HG02885 (cell line): ENCODE measurements around the gene TMBIM1.
A peak's percentile ranks its signal among the peaks of the same experiment; 100 is the strongest.

Experiments used
- ATAC-seq: cut with Tn5 transposase; IDR thresholded peaks from one replicate; pipeline ENCODE4 v1.9.1; 2021; ENCODE audit warnings: mild to moderate bottlenecking; ENCODE audit not compliant: unreplicated experiment, poor library complexity

TMBIM1 gene

DNA sequence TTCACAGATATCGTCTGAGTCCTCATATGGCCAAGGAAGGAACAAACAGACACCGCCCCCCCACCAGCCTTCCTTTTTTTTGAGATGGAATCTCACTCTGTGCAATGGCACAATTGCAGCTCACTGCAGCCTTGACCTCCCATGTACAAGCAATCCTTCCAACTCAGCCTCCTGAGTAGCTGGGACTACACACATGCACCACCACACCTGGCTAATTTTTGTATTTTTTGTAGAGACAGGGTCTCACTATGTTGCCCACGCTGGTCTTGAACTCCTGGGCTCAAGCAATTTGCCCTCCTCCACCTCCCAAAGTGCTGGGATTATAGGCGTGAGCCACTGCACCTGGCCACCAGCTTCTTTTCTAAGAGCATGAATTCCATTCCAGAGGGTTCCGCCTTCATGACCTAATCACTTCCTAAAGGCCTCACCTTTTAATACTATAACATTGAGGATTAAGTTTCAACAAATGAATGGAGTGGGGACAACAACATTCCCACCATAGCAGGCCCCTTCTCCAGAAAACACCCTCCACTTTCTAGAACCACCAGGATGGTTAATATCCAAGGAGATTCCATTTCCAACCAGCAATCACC, 2.2 kb upstream of the TMBIM1 start:
- ATAC-seq = no peak

- no peak for ATAC-seq
Observed at GRCh38 chr2:218293715-218294429, 1.6 kb upstream of the TMBIM1 start.

DNA sequence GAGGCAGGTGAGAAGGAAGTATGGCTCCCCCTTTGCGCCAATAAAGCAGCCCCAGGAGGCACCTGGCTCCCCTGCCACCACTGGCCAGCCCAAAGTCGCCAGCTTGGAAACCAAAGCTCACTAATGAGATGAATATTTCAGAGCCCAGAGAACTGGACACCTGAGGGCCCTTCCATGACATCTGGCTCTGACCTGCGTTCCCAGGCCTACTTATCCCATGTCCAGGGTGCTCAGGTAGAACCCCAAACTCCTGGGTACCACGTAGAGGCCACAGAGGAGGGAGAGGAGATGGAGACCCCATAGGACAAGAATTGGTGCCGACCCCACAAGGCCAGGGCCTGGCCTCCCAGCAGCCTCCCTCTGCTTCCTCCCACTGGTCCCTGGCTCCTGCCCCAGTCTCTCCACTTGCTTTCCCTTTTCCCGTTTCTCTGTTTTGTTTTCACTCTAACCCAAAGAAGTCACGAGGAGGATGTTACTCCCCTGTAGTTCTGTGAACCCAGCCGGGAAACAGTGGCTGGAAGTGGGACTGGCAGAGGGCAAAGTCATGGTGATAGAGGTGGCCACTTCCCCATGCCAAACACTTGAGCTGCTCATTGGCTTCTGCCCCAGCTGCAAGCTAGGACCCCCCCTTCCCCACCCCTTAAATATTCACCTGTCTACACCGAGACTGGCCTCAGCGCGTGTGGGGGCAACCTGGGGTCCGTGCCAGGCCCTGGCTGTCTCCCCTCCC, 820 bp downstream of the TMBIM1 start:
- no peak for ATAC-seq

GRCh38 chr2:218290316-218291261, 1.7 kb downstream of the TMBIM1 start:
- peak; percentile 53 for ATAC-seq

DNA sequence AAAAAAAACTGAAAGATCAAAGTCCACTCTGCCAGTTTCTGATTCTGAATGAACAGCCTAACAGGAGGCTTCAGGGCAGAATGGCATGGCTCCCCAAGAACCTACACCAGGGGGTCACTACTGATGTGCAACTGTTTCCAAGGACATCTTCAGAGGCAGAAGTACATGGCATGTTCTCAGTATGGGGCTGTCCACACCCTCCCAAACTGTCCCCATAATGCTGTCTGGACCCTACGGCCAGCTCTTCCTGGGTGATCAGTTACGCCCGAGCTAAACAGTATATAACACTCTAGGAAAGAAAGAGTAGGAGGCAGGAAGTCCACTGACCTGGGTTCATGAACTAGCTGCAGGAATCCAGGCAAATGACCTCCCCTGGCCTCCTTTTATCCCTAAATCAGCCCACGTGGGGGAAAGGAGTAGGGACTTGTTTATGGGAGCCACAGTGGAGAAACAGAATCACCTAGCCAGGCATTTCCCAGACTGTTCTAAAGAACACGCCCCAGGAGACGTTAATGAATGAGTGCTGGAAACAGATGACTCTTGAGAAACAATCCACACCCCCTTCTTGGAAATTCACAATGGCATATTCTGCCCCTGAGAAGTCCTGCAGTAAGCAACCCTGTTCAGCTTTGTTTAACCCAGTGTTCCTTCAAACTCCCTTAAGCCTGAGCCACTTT, 2.5 kb downstream of the TMBIM1 start:
- ATAC-seq = no peak

DNA sequence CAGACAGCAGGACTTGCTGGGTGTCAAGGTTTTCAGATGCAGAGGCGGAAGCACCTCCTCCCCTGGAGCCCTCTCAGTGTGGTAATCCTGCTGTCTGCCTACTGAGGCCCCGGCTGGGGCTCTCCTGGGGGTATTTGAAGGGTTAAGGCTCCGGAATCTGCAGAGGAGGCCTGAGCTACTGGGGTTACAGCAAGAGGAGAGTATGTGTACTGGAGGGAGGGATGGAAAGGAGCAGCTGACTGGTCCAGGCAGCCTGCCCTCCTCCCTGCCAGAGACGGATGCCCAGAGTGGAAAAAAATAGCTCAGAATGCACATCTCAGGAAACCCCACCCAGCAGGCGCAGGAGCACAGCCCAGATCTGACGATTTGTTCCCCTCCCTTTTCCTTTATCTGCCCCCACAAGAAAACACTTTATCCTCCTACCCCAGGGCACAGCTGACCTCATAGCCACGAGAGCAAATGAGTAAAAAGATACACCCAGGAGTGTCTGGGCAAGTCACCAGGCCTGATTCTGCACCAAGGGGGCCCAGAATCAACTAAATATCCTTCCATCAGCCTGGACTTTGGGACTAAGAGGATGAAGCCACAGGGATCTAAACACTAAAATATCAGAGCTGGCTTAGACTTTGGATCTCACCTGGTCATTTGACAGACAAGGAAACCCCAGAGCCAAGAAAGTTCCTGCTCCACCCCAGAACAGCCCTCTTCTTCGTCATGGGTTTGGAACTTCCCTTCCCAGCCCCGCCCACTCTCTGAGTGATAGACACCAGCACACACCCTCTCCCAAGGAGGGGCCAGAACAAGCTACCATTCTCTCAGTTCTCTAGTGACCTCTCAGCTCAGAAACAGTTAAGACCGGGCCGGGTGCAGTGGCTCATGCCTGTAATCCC, 5.5 kb downstream of the TMBIM1 start:
- ATAC-seq = peak; percentile 63

- no peak for ATAC-seq
Observed at GRCh38 chr2:218285604-218286003, 6.7 kb downstream of the TMBIM1 start.

GRCh38 chr2:218284106-218284811, 8.0 kb downstream of the TMBIM1 start:
- ATAC-seq = peak; percentile 77

DNA sequence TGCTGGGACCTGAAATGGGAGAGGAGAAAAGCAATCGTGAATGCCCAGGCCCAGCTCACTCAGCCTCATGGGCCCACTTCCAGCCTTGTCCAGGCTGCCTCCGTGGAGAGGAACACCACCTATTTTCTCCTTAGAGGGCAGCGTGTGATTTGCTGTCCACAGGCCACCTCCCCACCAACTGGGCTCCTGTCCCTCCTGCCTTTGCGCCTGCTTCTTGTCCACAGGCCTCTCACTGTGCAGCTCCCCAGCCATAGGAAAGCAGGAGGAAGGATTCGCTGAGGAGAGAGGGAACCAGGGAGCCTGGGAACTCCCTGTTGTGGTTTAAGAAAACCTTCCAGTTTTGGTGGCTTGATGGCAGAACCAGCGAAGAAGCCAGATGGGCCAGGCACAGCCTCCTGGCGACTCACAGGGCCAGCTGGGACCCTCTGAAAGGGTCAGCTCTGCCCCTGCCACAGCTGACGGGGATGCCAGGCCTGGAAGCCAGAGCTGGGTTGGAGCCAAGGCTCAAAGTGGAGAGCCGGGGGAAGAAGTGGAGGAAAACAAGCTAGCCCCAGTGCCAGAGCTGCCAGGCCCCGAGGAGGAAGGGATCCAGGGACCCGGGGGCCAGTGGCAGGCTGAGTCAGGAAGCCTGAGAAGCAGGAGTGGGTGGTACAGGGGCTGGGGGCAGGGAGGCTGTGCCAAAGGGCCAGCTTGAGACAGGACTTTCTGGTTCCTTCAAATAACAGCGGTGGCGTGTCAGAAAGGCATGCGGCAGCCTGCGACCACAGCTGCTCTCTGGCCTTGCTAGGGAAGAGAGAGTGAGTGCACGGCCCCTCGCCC, 9.9 kb downstream of the TMBIM1 start:
- no peak for ATAC-seq

DNA sequence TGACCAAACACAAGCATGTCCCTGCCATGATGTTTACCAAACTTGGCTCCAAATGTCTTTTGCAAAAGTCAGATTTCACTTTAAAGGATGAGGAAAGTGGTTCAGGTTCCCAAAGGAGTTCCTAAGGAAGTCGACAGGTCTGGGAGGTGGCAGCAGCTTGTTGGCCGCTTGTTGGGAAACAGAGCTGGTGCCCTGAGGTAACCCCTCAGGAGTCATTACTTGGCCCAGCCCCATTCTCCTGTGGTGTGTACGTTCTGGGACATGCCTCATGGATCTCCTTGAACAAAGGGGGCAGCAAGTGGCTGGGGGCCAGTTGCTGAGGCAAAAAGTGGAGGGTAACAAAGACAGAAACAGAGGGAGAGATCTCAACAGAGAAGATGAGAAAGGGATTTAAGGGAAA, 10.9 kb downstream of the TMBIM1 start:
- no peak for ATAC-seq

DNA sequence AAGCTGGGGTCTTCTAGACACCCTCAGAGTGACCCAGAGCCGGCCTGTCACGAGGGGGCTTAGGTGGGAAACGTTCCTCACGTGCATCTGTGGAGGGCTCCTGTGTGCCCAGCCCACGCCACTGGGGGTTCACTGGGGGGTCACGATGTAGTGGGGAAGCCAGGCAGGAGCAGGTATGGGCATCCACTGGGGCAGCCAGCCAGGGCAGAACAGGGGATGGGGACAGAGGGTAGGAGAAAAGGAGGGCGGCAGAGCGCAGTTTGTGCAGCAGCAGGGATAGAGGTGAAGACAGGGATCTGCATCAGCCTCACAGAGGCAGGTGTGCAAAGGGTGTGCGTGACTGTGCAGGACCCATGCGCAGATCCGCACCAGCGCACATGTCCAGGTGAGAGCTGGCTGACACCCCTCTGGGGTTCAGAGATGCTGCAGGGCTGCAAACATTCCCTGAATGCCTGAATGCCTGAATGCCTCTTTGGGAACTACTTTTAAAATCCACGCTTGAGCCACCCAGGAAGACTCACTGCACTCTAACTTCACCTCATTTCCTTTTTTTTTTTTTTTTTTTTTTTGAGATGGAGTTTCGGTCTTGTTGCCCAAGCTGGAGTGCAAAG, 11.9 kb downstream of the TMBIM1 start:
- ATAC-seq = no peak

DNA sequence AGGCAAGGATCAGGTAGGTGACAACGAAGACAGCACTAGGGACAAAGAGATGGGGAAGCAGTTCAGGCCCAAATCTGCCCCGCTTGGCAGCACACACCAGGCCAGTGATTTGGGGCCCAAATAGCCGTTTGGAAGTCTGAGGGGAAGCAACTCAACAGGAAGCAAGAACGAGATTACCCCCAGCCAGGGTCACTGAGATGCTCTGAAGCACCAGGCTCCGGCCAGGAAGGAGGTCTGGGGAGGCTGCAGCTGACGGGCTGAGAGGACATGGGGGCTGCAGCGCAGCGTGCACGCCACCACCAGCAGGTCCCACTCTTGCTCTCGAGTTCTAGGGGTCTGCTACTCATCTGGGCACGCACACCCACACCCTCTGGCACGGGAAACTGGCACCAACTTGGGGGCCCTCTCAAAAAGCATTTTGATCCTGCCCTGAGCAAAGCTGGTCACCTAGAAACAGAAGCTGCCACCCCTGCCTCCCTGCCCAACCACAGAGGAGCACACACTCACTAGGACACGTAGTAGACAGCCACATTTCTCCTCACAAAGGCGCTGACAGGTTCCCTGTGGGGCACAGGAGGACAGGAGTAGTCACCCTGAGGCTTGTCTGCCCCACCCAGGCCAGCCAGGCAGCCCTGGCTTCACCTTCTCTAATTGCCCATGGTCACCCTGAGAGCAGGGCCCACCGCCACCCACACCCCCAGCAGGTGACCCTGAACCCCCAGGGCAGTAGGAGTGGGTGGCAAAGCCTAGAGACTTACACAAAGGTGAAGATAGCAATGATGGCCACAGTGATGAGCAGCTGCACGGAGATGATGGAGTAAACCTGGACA, 13.6 kb downstream of the TMBIM1 start:
- no peak for ATAC-seq

DNA sequence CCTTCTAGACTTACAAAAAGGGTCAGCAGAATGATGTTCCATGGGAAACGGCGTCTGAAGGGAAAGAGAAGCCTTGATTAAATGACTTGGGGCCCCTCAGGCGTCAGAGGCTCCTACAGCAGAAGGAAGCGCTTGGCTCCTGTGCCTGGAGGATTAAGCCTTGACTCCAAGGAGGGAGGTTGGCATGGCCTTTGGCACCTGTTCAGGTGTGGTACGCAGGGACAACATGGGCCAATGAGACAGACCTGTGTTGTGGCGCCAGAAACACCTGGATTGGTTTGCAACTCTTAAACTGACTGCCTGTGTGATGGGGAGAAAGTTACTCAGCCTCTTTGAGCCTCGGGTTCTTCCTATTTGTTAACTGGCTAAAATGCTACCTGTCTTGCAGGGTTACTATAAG, 14.4 kb downstream of the TMBIM1 start:
- no peak for ATAC-seq

GRCh38 chr2:218276986-218277755, 15.1 kb downstream of the TMBIM1 start:
- no peak for ATAC-seq

DNA sequence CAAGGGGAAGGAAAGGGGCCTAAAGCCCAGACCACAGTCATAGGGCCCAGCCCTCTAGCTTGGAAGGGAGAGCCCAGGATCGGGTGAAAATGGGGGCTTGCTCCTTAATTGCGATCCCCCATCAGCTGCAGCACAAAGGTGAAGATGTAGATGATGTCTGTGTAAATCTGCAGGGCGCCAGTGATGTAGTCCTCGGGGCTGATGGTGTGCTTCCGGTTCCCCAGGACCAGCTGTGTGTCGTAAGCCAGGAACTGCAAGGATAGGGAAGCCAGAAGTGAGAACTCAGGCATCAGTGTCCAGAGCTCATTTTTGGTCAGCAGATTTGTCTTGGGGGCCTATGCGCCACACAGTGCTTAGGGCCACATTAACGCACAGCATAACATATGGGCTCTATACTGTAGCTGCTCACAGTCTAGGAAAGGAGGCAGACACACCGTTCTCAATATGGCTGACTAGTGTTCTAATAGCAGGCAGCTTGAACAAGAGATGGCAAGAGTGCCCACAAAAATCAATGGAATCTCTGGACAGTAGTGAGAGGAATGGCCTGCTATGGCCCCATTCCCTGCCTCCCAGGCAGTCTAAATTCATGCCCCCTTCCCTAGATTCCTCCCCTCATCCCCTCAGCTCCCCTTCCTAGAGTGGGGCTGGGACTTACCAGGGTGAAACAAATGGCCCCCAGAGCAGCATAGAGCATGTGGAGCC, 16.8 kb downstream of the TMBIM1 start:
- ATAC-seq = no peak
